OCI-LY7 (cell line): Measurements from ENCODE around the gene RPH3AL.

Source experiments
- EZH2phosphoT487 ChIP-seq: fragments of 200-600 bp; sonication (generic); IDR thresholded peaks from 2 replicates; pipeline ENCODE4 v1.6.1; 2018; ENCODE audit warnings: low read depth, borderline replicate concordance, mild to moderate bottlenecking, mixed run types, antibody characterized with exemption, low read length, moderate library complexity, mixed read lengths
- TF ChIP-seq, protein P1 (sequence below): fragments of 200-600 bp; sonication (generic); conservative IDR thresholded peaks from 2 replicates; pipeline ENCODE4 v1.5.1; 2014; ENCODE audit warnings: mild to moderate bottlenecking, antibody characterized with exemption, low read length, moderate library complexity, mixed read lengths

DNA sequence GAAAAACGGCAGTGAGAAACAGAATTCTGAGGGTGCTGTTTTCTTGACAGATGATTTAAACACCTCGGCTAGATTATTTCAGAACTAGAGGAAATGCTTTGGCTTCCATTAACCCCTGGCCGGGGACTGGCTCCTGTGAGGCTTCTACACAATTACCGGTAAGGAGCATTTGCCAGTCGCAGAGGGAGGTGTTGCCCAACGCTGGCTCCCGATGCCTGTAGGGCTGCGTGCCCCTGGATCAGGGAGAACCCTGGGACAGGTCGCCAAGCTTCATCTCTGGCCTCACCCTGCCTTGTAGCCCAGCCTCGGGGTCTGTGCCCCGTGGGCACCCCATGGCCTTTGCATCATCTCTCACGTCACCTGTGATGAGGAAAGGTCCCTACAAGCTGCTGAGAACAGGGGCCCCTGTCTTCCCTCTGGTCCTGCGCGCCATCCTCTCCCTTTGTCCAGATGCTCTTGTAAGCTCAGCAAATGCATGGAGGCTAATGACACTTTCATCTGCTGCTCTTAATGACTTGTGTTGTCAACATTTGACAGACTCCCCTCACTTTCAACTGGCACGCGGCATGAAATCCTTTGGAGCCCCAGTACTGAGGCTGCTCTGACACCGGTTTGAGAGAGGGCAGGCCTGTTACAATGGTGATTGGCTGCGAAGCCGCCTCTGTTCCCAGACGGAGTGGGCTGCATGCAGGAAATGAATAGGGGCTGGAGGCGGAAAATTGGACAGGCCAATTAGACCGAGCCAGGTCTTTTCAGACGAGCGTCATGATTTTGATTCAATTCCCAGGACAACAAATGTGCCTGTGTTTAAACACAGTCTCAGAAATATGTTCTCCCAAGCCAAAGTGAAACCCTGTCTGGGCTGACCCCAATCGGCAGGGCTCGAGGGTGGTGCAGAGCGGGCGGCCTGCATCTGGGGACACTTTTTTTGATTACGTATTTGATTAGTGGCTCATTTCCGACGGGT, 85.6 kb downstream of the RPH3AL start:
- TF ChIP-seq, protein P1, sequence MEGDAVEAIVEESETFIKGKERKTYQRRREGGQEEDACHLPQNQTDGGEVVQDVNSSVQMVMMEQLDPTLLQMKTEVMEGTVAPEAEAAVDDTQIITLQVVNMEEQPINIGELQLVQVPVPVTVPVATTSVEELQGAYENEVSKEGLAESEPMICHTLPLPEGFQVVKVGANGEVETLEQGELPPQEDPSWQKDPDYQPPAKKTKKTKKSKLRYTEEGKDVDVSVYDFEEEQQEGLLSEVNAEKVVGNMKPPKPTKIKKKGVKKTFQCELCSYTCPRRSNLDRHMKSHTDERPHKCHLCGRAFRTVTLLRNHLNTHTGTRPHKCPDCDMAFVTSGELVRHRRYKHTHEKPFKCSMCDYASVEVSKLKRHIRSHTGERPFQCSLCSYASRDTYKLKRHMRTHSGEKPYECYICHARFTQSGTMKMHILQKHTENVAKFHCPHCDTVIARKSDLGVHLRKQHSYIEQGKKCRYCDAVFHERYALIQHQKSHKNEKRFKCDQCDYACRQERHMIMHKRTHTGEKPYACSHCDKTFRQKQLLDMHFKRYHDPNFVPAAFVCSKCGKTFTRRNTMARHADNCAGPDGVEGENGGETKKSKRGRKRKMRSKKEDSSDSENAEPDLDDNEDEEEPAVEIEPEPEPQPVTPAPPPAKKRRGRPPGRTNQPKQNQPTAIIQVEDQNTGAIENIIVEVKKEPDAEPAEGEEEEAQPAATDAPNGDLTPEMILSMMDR = no peak
- TF ChIP-seq EZH2phosphoT487 = no peak
